Measurements from ENCODE around the gene NPC1L1.

GRCh38 chr7:44563171-44563679 is 22.1 kb upstream of the NPC1L1 start:
- TF ChIP-seq, protein P1, sequence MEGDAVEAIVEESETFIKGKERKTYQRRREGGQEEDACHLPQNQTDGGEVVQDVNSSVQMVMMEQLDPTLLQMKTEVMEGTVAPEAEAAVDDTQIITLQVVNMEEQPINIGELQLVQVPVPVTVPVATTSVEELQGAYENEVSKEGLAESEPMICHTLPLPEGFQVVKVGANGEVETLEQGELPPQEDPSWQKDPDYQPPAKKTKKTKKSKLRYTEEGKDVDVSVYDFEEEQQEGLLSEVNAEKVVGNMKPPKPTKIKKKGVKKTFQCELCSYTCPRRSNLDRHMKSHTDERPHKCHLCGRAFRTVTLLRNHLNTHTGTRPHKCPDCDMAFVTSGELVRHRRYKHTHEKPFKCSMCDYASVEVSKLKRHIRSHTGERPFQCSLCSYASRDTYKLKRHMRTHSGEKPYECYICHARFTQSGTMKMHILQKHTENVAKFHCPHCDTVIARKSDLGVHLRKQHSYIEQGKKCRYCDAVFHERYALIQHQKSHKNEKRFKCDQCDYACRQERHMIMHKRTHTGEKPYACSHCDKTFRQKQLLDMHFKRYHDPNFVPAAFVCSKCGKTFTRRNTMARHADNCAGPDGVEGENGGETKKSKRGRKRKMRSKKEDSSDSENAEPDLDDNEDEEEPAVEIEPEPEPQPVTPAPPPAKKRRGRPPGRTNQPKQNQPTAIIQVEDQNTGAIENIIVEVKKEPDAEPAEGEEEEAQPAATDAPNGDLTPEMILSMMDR (IDR thresholded peaks at IDR 0.05), result no peak
- no peak for TF ChIP-seq POLR2A (IDR thresholded peaks at IDR 0.05)

Data from ovary (tissue), 3 donors.